RWPE2 (cell line): ENCODE results near the gene TEX13A.

ENCODE experiments used
- ATAC-seq: fragments of 200-7000 bp; cut with Tn5 transposase; 3 replicates; pipeline ENCODE4 v1.9.1; 2021; ENCODE audit warnings: low read depth
- DNase-seq: peaks from one replicate; pipeline ENCODE4 v3.0.0-alpha.2; 2020; ENCODE audit warnings: low spot score
- H3K27ac ChIP-seq: fragments of 450-650 bp; 2 replicates; pipeline ENCODE4 v1.5.1; 2017; ENCODE audit warnings: mild to moderate bottlenecking; ENCODE audit not compliant: poor library complexity, severe bottlenecking
- H3K27me3 ChIP-seq: fragments of 250-450 bp; sonication (Bioruptor Pico); 2 replicates; pipeline ENCODE4 v1.5.1; 2021; ENCODE audit warnings: mild to moderate bottlenecking, moderate library complexity; ENCODE audit not compliant: insufficient read depth, poor library complexity, severe bottlenecking
- H3K36me3 ChIP-seq: fragments of 250-450 bp; sonication (Bioruptor Pico); 2 replicates; pipeline ENCODE4 v1.5.1; 2020; ENCODE audit warnings: low read depth, mild to moderate bottlenecking, moderate library complexity
- H3K4me1 ChIP-seq: fragments of 250-450 bp; sonication (Bioruptor Pico); 2 replicates; pipeline ENCODE4 v1.5.1; 2021; ENCODE audit warnings: mild to moderate bottlenecking, moderate library complexity; ENCODE audit not compliant: insufficient read depth, poor library complexity, severe bottlenecking
- H3K4me3 ChIP-seq: fragments of 250-450 bp; sonication (Bioruptor Pico); 2 replicates; pipeline ENCODE4 v1.5.1; 2021; ENCODE audit warnings: mild to moderate bottlenecking, moderate library complexity; ENCODE audit not compliant: severe bottlenecking
- H3K9me3 ChIP-seq: fragments of 250-450 bp; sonication (Bioruptor Pico); 2 replicates; pipeline ENCODE4 v1.5.1; 2021; ENCODE audit warnings: mild to moderate bottlenecking, moderate library complexity; ENCODE audit not compliant: severe bottlenecking
- TF ChIP-seq, protein P1 (sequence below): fragments of 450-650 bp; IDR thresholded peaks from one replicate; pipeline ENCODE4 v1.5.1; 2017; ENCODE audit warnings: mild to moderate bottlenecking, moderate library complexity; ENCODE audit not compliant: poor library complexity, severe bottlenecking

TEX13A gene

DNA sequence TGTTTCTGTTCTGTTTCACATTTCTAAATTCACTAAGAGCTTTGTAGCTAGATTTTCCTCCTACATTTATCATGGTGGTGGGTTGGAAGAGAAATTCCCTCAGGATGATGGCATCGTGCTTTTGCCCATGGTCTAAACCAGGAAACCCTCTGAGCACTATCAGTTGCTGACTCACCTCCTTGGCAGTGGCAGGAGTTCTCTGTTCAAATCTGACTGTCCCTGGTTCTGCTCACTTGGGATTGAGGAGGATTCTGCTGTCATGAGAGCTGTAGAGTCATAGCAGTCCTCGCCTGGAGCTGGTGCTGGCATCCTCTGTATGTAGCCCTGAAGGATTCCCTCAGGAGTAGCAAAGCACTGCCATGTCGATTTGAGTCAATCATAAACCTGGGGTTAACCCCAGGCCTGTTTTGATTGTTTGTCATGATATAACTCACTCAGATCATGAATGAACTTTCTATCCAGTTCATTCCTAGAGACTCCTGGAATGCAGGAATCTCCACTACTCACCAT lies 9.4 kb downstream of the TEX13A start:
- TF ChIP-seq, protein P1, sequence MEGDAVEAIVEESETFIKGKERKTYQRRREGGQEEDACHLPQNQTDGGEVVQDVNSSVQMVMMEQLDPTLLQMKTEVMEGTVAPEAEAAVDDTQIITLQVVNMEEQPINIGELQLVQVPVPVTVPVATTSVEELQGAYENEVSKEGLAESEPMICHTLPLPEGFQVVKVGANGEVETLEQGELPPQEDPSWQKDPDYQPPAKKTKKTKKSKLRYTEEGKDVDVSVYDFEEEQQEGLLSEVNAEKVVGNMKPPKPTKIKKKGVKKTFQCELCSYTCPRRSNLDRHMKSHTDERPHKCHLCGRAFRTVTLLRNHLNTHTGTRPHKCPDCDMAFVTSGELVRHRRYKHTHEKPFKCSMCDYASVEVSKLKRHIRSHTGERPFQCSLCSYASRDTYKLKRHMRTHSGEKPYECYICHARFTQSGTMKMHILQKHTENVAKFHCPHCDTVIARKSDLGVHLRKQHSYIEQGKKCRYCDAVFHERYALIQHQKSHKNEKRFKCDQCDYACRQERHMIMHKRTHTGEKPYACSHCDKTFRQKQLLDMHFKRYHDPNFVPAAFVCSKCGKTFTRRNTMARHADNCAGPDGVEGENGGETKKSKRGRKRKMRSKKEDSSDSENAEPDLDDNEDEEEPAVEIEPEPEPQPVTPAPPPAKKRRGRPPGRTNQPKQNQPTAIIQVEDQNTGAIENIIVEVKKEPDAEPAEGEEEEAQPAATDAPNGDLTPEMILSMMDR, result no peak
- ATAC-seq (no peak), DNase-seq (no peak)
- no peaks in the 10 kb centered on the region for H3K36me3 ChIP-seq
- no peak overlapping the region for H3K4me3 ChIP-seq
- H3K27me3 ChIP-seq, result no peaks in the 10 kb centered on the region
- H3K4me1 ChIP-seq, result no peaks in the 10 kb centered on the region
- no peak overlapping the region for H3K27ac ChIP-seq
- no peaks in the 10 kb centered on the region for H3K9me3 ChIP-seq

DNA sequence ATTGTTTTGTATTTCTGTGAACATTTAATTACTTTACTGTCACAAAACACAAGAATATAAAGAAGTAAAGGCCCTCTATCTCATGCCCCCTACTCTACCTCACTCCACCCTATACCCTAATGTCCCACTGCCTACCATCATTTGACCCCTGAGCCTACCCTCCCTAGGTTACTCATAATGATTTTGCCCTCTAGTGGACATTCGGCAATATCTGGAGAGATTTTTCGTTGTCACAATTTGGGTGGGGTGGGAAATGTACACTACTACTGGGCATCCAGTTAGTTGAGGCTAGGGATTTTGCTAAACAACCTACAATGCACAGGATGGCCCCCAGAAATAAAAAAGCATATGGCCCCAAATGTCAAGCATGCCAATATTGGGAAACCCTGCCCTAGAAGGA lies 10.2 kb downstream of the TEX13A start:
- TF ChIP-seq, protein P1, result no peak
- Histone ChIP-seq H3K36me3 (no peaks in the 10 kb centered on the region), H3K4me1 (no peaks in the 10 kb centered on the region)

DNA sequence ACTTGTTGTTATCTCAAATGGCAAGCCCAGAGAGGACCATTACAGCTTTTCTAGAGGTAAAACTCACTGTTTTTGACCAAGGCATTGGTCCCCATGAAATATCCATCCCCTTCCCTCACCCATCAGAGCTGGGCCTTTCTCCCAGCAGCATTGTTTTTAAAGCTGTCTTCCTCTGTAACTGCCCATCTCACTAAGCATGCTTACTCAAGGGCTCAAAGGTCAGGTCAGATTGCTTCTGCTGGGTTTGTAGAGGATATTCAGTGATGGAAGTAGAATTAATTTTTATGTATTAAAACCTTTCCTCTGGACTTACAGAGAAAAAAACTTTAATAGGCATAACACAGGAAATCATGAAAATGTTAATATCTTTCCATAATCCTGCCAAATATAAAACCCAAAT lies 11.1 kb downstream of the TEX13A start:
- Histone ChIP-seq H3K4me3 (no peak overlapping the region), H3K36me3 (no peaks in the 10 kb centered on the region), H3K9me3 (no peaks in the 10 kb centered on the region), H3K4me1 (no peaks in the 10 kb centered on the region), H3K27ac (no peak overlapping the region), H3K27me3 (no peaks in the 10 kb centered on the region)
- DNase-seq, result no peak
- TF ChIP-seq, protein P1, result no peak
- no peak for ATAC-seq

More for the DNA sequence above, 10.2 kb downstream of the TEX13A start:
- Histone ChIP-seq H3K27me3 (no peaks in the 10 kb centered on the region), H3K27ac (no peak overlapping the region), H3K9me3 (no peaks in the 10 kb centered on the region), H3K4me3 (no peak overlapping the region)
- ATAC-seq, result no peak
- DNase-seq, result no peak

DNA sequence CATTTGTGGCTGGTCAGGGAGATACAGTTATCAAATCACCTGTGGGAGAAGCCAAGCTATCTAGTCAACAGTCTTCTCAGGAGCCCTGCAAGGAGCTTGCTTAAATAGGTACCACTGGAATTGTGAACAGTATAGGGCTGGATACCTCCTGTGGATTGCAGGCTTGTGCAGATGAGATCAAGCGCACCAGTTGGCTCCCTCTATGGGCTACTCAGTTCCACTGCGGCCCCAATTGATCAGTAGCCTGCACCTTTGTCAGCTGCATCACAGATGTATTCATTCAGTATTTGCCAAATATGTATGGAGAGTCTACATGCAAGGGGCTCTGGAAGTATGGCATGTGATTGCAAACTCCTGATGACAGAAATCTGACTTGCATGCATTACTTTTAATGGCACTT lies 28.6 kb downstream of the TEX13A start:
- DNase-seq (no peak), ATAC-seq (peak; percentile 80; the same call in 2 of the 3 replicates)
- Histone ChIP-seq H3K9me3 (no peaks in the 10 kb centered on the region), H3K27ac (no peak overlapping the region), H3K27me3 (no peaks in the 10 kb centered on the region), H3K4me3 (no peak overlapping the region), H3K36me3 (no peaks in the 10 kb centered on the region), H3K4me1 (no peaks in the 10 kb centered on the region)
- TF ChIP-seq, protein P1, result peak; percentile 51

DNA sequence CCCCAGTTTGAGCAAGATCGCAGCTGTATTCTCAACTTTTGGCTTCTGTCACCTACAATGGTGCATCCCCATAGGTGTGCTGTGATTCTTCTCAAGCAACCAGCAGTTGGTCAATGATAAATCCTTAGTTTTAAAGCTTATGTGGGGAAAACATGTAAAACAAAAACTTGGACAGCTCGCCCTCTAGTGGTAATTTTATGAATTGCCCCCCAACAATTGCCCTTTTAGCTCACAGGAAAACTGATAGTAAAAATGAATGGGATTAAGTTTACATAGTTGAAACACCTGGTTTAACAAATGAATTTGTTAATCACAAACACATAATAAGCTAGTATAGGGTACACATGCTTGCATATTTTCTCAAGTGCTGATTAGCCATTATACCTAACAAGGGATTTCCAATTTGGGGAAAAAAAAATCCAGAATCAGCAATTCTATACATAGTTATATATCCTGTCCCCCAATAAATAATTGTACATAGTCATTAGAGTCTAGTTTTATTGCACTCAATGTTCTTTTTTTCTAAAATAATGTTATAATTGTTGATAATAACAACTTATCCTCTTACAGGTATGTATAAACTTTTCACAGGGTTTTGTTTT lies 30.1 kb downstream of the TEX13A start:
- Histone ChIP-seq H3K27me3 (no peaks in the 10 kb centered on the region), H3K27ac (no peak overlapping the region), H3K9me3 (no peaks in the 10 kb centered on the region), H3K4me3 (no peak overlapping the region), H3K4me1 (no peaks in the 10 kb centered on the region), H3K36me3 (no peaks in the 10 kb centered on the region)
- TF ChIP-seq, protein P1, result peak; percentile 65
- no peak for ATAC-seq
- DNase-seq, result no peak
